IMR-90 (cell line): ENCODE data around the gene COL4A2. TPM values are rescaled to one million over a fixed set of nuclear protein-coding genes. Genes with fewer than 3 reads are reported as not detected.

Experiments used
- ATAC-seq: fragments of 200-7000 bp; cut with Tn5 transposase; 2 replicates; pipeline ENCODE4 v1.9.1; 2020; ENCODE audit warnings: low read depth, mild to moderate bottlenecking, moderate library complexity
- BruUV-seq: library from RNA; stranded (reverse); fragments of 400-500 nt; replicated peaks from 2 replicates; lab custom pipeline; 2021; lab: Mats Ljungman, UMichigan
- CTCF ChIA-PET: fragments of 300-600 bp; formaldehyde crosslinking; extraction: SDS; loops from one replicate; lab custom pipeline; 2021; ENCODE audit warnings: antibody characterized with exemption; lab: Yijun Ruan, JAX
- POLR2A ChIA-PET: fragments of 300-600 bp; sonication (Branson Sonifier 250); formaldehyde crosslinking; loops from one replicate; lab custom pipeline; 2022; ENCODE audit warnings: antibody characterized with exemption; ENCODE audit not compliant: unreplicated experiment; lab: Charles Lee
- DNase-seq: peaks from one replicate; pipeline ENCODE4 v3.0.0; 2013
- H2AFZ ChIP-seq: replicated peaks from 2 replicates; pipeline ENCODE3; 2013; ENCODE audit warnings: low read length, mild to moderate bottlenecking; ENCODE audit not compliant: poor library complexity
- H2AK5ac ChIP-seq: 2 replicates; pipeline ENCODE4 v1.6.1; 2013; ENCODE audit warnings: low read depth, low read length, inconsistent platforms
- H2AK9ac ChIP-seq: replicated peaks from 2 replicates; pipeline ENCODE3; 2013; ENCODE audit warnings: mild to moderate bottlenecking, low read depth, low read length, moderate library complexity; ENCODE audit not compliant: poor library complexity
- H2BK120ac ChIP-seq: 2 replicates; pipeline ENCODE4 v1.6.1; 2013; ENCODE audit warnings: low read depth, low read length, inconsistent platforms
- H2BK15ac ChIP-seq: 3 replicates; pipeline ENCODE4 v1.6.1; 2013; ENCODE audit warnings: low read depth, low read length, inconsistent platforms
- H2BK20ac ChIP-seq: 2 replicates; pipeline ENCODE4 v1.6.1; 2013; ENCODE audit warnings: low read depth, mild to moderate bottlenecking, inconsistent platforms, low read length, moderate library complexity
- H2BK5ac ChIP-seq: 2 replicates; pipeline ENCODE4 v1.6.1; 2013; ENCODE audit warnings: mild to moderate bottlenecking, low read depth, low read length, inconsistent platforms; ENCODE audit not compliant: poor library complexity, severe bottlenecking
- H3K14ac ChIP-seq: replicated peaks from 2 replicates; pipeline ENCODE4 v1.6.1; 2013; ENCODE audit warnings: low read depth, low read length, inconsistent platforms
- H3K18ac ChIP-seq: 2 replicates; pipeline ENCODE4 v1.6.1; 2013; ENCODE audit warnings: low read depth, low read length, control low read depth
- H3K23ac ChIP-seq: 2 replicates; pipeline ENCODE4 v1.6.1; 2013; ENCODE audit warnings: low read depth, low read length, inconsistent platforms
- H3K27ac ChIP-seq: 2 replicates; pipeline ENCODE4 v1.5.1; 2013; ENCODE audit warnings: mild to moderate bottlenecking, control low read depth, low read length; ENCODE audit not compliant: insufficient read depth
- H3K27me3 ChIP-seq: 2 replicates; pipeline ENCODE4 v1.6.1; 2013; ENCODE audit warnings: low read length; ENCODE audit not compliant: control insufficient read depth, insufficient read depth
- H3K36me3 ChIP-seq: 2 replicates; pipeline ENCODE4 v1.6.1; 2013; ENCODE audit warnings: low read length, mixed read lengths; ENCODE audit not compliant: control insufficient read depth, insufficient read depth
- H3K4ac ChIP-seq: 2 replicates; pipeline ENCODE4 v1.6.1; 2013; ENCODE audit warnings: low read depth, low read length, inconsistent platforms
- H3K4me1 ChIP-seq: 2 replicates; pipeline ENCODE4 v1.6.1; 2013; ENCODE audit warnings: low read length, mixed read lengths; ENCODE audit not compliant: control insufficient read depth, insufficient read depth
- H3K4me2 ChIP-seq: 2 replicates; pipeline ENCODE4 v1.6.1; 2013; ENCODE audit warnings: low read depth, mild to moderate bottlenecking, control low read depth, low read length, moderate library complexity
- H3K4me3 ChIP-seq: 2 replicates; pipeline ENCODE4 v1.5.1; 2013; ENCODE audit warnings: low read depth, mild to moderate bottlenecking, control low read depth, low read length, moderate library complexity; ENCODE audit not compliant: insufficient read depth
- H3K56ac ChIP-seq: 2 replicates; pipeline ENCODE4 v1.6.1; 2013; ENCODE audit warnings: low read length, inconsistent platforms; ENCODE audit not compliant: insufficient read depth; ENCODE audit errors: extremely low read depth
- H3K79me1 ChIP-seq, 2 experiments: 2 replicates each; pipeline ENCODE4 v1.6.1; 2013; ENCODE audit warnings: low read length in 2 of 2, inconsistent platforms in 1 of 2, low read depth in 1 of 2
- H3K9ac ChIP-seq: 2 replicates; pipeline ENCODE4 v1.6.1; 2013; ENCODE audit warnings: low read depth, low read length, control low read depth
- H3K9me1 ChIP-seq: 2 replicates; pipeline ENCODE4 v1.6.1; 2013; ENCODE audit warnings: low read length, inconsistent platforms; ENCODE audit not compliant: insufficient read depth
- H3K9me3 ChIP-seq: 2 replicates; pipeline ENCODE4 v1.6.1; 2013; ENCODE audit warnings: low read length; ENCODE audit not compliant: control insufficient read depth, insufficient read depth
- H4K20me1 ChIP-seq: 2 replicates; pipeline ENCODE4 v1.6.1; 2013; ENCODE audit warnings: low read length, inconsistent platforms; ENCODE audit not compliant: insufficient read depth
- H4K5ac ChIP-seq: 2 replicates; pipeline ENCODE4 v1.6.1; 2013; ENCODE audit warnings: mild to moderate bottlenecking, low read depth, low read length, control low read depth
- H4K8ac ChIP-seq, 2 experiments: 2 replicates each; pipeline ENCODE4 v1.6.1; 2013; ENCODE audit warnings: low read depth in 2 of 2, low read length in 2 of 2, control low read depth in 1 of 2, inconsistent platforms in 1 of 2
- H4K91ac ChIP-seq: 2 replicates; pipeline ENCODE4 v1.6.1; 2013; ENCODE audit warnings: low read depth, low read length, inconsistent platforms; ENCODE audit not compliant: insufficient read depth
- CEBPB ChIP-seq: IDR thresholded peaks from 2 replicates; pipeline ENCODE4 v1.6.1; 2012; ENCODE audit warnings: low read depth, low read length, improper control_type of control experiment
- RCOR1 ChIP-seq: IDR thresholded peaks from 2 replicates; pipeline ENCODE4 v1.6.1; 2012; ENCODE audit warnings: mild to moderate bottlenecking, low read length, improper control_type of control experiment; ENCODE audit not compliant: insufficient replicate concordance
- WGBS, 2 experiments: methylation state at CpG; one replicate each; pipeline versions ENCODE4 v1.1.5 to v1.1.7; 2013; ENCODE audit warnings: missing lambda C conversion rate in 2 of 2; ENCODE audit not compliant: insufficient read length in 1 of 2; ENCODE audit errors: extremely low coverage in 2 of 2; 5-methylcytosine and 5-hydroxymethylcytosine counted together
- dilution Hi-C: fragments of 300-500 bp; cut with HindIII; formaldehyde crosslinking; loops from one replicate; pipeline ENCODE4 v1.14.3; 2018; ENCODE audit warnings: low sequenced_read_pairs; ENCODE audit not compliant: unreplicated experiment
- in situ Hi-C: fragments of 300-500 bp; cut with MboI; formaldehyde crosslinking; loops from 3 replicates; pipeline ENCODE4 v1.14.3; 2019; ENCODE audit warnings: low sequenced_read_pairs, inconsistent platforms, mixed read lengths
- intact Hi-C: fragments of 100-400 bp; cut with micrococcal nuclease; formaldehyde crosslinking; loops from 2 replicates; pipeline ENCODE4 v1.10.0; 2022
- polyA plus RNA-seq, 3 experiments: library from polyadenylated mRNA; depleted of rRNA; stranded (reverse); fragments of >200 nt; gene quantifications; 2 replicates each; pipeline ENCODE4 v1.2.3, GENCODE V29; 2012; ENCODE audit warnings: low replicate concordance in 1 of 3
- total RNA-seq: library from RNA; depleted of rRNA; stranded (reverse); fragments of >200 nt; gene quantifications from 2 replicates; pipeline ENCODE4 v1.2.3, GENCODE V29; 2012
- TF ChIP-seq, protein P1 (sequence below): fragments of 150-350 bp; IDR thresholded peaks from 2 replicates; pipeline ENCODE4 v1.6.1; 2016; ENCODE audit warnings: low read depth, mild to moderate bottlenecking, low read length, moderate library complexity, borderline replicate concordance

The COL4A2 gene
- total and polyA plus RNA-seq, 2 of the 4 experiments (the other 2 are of a cell fraction): 90.7 to 457 TPM

- Histone ChIP-seq H3K23ac (peak overlapping the region; percentile 39; the same call in 1 of the 2 replicates), H3K14ac (peak overlapping the region; percentile 18; the same call in 1 of the 2 replicates), H4K8ac (peak overlapping the region; percentile 37 to 43; a peak in 1 of 4 replicates), H3K56ac (0 out of 2 replicates have a peak overlapping the region, but pooled peaks have one; percentile 7), H2AK9ac (no peak overlapping the region), H3K9ac (no peak overlapping the region; the same call in 1 of the 2 replicates), H4K20me1 (peaks cover 63% of the 10 kb centered on the region), H3K9me3 (no peaks in the 10 kb centered on the region), H3K9me1 (peaks cover 51% of the 10 kb centered on the region), H3K4ac (peak overlapping the region; percentile 20; the same call in 1 of the 2 replicates), H3K27ac (peak overlapping the region; percentile 52; the same call in 1 of the 2 replicates), H3K79me1 (peaks cover 27 to 81% of the 10 kb centered on the region in 2 experiments), H3K27me3 (no peaks in the 10 kb centered on the region), H2AK5ac (peak overlapping the region; percentile 11; the same call in 1 of the 2 replicates), H2BK15ac (peak overlapping the region; percentile 7; the same call in 2 of the 3 replicates), H3K4me1 (peaks cover 46% of the 10 kb centered on the region), H3K4me3 (no peak overlapping the region), H3K36me3 (peaks cover 10% of the 10 kb centered on the region), H3K4me2 (peak overlapping the region; percentile 30; the same call in 1 of the 2 replicates), H2BK20ac (no peak overlapping the region; the same call in 1 of the 2 replicates), H4K5ac (no peak overlapping the region), H2BK5ac (peak overlapping the region; percentile 59), H4K91ac (peak overlapping the region; percentile 6; the same call in 1 of the 2 replicates), H2AFZ (no peak overlapping the region), H2BK120ac (no peak overlapping the region), H3K18ac (0 out of 2 replicates have a peak overlapping the region, but pooled peaks have one; percentile 18)
- 100% methylated on average over 2 of the region's 6 CpGs; no CpG with 5 or more reads in 1 of the 2 experiments for WGBS, 2 experiments
- ChIA-PET POLR2A (no interaction called here), CTCF (interaction anchor here (0.6 to 2.2 kb wide), 3 partner anchors 12 to 1352 kb away, joined by 3 to 6 read pairs (median 4); no protein-coding TSS in a partner anchor)
- DNase-seq (no peak), ATAC-seq (no peak)
- TF ChIP-seq, protein P1, sequence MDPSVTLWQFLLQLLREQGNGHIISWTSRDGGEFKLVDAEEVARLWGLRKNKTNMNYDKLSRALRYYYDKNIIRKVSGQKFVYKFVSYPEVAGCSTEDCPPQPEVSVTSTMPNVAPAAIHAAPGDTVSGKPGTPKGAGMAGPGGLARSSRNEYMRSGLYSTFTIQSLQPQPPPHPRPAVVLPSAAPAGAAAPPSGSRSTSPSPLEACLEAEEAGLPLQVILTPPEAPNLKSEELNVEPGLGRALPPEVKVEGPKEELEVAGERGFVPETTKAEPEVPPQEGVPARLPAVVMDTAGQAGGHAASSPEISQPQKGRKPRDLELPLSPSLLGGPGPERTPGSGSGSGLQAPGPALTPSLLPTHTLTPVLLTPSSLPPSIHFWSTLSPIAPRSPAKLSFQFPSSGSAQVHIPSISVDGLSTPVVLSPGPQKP: no peak
- TF ChIP-seq RCOR1 (no peak), CEBPB (peak; percentile 76)
- dilution Hi-C loops: no loop called here
- BruUV-seq: no TSS peak
- in situ Hi-C loops: no loop called here
- intact Hi-C loops: no loop called here
These were observed 47.4 kb upstream of the COL4A2 start for GRCh38 chr13:110259651-110260050.
